MG63 (cell line): ENCODE measurements around the gene CAMK2A. TPM values are rescaled to one million over a fixed set of nuclear protein-coding genes. Genes with fewer than 3 reads are reported as not detected.

ENCODE experiments used
- total RNA-seq: library from RNA; depleted of rRNA; stranded (reverse); fragments of >200 nt; shearing (Covaris generic); gene quantifications from 2 replicates; pipeline ENCODE4 v1.2.3, GENCODE V29; 2014; ENCODE audit warnings: low replicate concordance; rRNA removed

Gene CAMK2A
- total RNA-seq, 1 experiment from 2014 or later: 0.56 TPM

Other genes starting within 250 kb of the CAMK2A start
- gene CSF1R, start 203.2 kb downstream of the CAMK2A start, total RNA-seq: 0.26 TPM in 1 of 2 replicates, not detected in the other
- gene PDGFRB, start 133.9 kb downstream of the CAMK2A start, total RNA-seq: 6.1 and 10.4 TPM in 2 replicates
- gene CDX1, start 123.0 kb downstream of the CAMK2A start, total RNA-seq: 0.07 TPM in 1 of 2 replicates, not detected in the other
- not detected in 2 replicates for gene SLC6A7, start 99.7 kb downstream of the CAMK2A start, total RNA-seq
- gene ARSI, start 13.1 kb upstream of the CAMK2A start, total RNA-seq: 38.8 and 45.4 TPM in 2 replicates
- gene TCOF1, start 67.9 kb upstream of the CAMK2A start, total RNA-seq: 76.0 and 118 TPM in 2 replicates
- gene CD74, start 123.1 kb upstream of the CAMK2A start, total RNA-seq: not detected in 2 replicates
- 6,735 and 8,677 TPM in 2 replicates for gene RPS14, start 160.0 kb upstream of the CAMK2A start, total RNA-seq
- gene NDST1, start 218.4 kb upstream of the CAMK2A start, total RNA-seq: 101 and 142 TPM in 2 replicates